Fibroblast of pulmonary artery (primary cell): ENCODE measurements around the gene C11orf97.

Source experiments
- DNase-seq: peaks from one replicate; pipeline ENCODE4 v3.0.0-alpha.2; 2010; ENCODE audit warnings: low read depth
- H3K4me3 ChIP-seq: replicated peaks from 2 replicates; pipeline ENCODE4 v1.5.1; 2011; ENCODE audit warnings: low read depth, mild to moderate bottlenecking, control low read depth, low read length, moderate library complexity
- TF ChIP-seq, protein P1 (sequence below): IDR thresholded peaks from 2 replicates; pipeline ENCODE4 v1.5.1; 2011; ENCODE audit warnings: mild to moderate bottlenecking, control low read depth, low read length, inconsistent platforms; ENCODE audit errors: missing control alignments

The C11orf97 gene

DNA sequence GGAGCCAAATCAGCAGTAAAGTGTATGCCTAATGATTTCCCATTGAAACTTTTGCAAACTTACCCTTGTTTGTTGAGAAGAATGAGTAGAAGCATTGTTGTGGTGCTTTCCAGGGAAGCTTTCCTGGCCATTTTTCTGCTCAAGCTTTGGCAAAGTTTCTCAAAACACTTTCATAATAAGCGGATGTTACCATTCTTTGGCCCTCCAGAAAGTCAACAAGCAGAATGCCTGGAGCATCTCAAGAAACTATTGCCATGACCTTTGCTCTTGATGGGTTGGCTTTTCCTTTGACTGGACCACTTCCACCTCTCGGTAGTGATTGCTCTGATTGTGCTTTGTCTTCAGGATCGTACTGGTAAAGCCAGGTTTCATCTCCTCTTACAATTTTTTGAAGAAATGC lies 65.6 kb downstream of the C11orf97 start:
- TF ChIP-seq, protein P1, sequence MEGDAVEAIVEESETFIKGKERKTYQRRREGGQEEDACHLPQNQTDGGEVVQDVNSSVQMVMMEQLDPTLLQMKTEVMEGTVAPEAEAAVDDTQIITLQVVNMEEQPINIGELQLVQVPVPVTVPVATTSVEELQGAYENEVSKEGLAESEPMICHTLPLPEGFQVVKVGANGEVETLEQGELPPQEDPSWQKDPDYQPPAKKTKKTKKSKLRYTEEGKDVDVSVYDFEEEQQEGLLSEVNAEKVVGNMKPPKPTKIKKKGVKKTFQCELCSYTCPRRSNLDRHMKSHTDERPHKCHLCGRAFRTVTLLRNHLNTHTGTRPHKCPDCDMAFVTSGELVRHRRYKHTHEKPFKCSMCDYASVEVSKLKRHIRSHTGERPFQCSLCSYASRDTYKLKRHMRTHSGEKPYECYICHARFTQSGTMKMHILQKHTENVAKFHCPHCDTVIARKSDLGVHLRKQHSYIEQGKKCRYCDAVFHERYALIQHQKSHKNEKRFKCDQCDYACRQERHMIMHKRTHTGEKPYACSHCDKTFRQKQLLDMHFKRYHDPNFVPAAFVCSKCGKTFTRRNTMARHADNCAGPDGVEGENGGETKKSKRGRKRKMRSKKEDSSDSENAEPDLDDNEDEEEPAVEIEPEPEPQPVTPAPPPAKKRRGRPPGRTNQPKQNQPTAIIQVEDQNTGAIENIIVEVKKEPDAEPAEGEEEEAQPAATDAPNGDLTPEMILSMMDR: no peak
- H3K4me3 ChIP-seq: no peak overlapping the region
- no peak for DNase-seq
